Lower leg skin (tissue), 4 donors: ENCODE results near the gene GLOD4. TPM values are rescaled to one million over a fixed set of nuclear protein-coding genes. Genes with fewer than 3 reads are reported as not detected.
A peak's percentile ranks its signal among the peaks of the same experiment; 100 is the strongest.
"Not testable (repeated sequence)": the region's sequence is repeated elsewhere in the genome, so short reads cannot be mapped to it uniquely, and the experiment has no call there.

Experiments
- DNase-seq, 2 donors: peaks; one replicate each; pipeline ENCODE4 v3.0.0-alpha.2; 2019; ENCODE audit warnings: low spot score in 2 of 2
- H3K4me3 ChIP-seq: fragments of 200-600 bp; sonication (generic); 2 replicates; pipeline ENCODE4 v1.5.1; 2017; ENCODE audit warnings: mild to moderate bottlenecking, low read depth; ENCODE audit not compliant: poor library complexity, severe bottlenecking
- CTCF ChIP-seq, 3 donors: fragments of 450-650 bp; IDR thresholded peaks; one replicate each; pipeline ENCODE4 v1.5.1; 2016; ENCODE audit warnings: antibody characterized with exemption in 3 of 3, mild to moderate bottlenecking in 3 of 3, moderate library complexity in 2 of 3
- POLR2A ChIP-seq, 2 donors: fragments of 450-650 bp; IDR thresholded peaks; one replicate each; pipeline ENCODE4 v1.6.1; 2016 to 2017; ENCODE audit warnings: antibody characterized with exemption in 2 of 2, mild to moderate bottlenecking in 1 of 2, moderate library complexity in 1 of 2
- WGBS, 2 donors: methylation state at CpG; one replicate each; pipeline ENCODE4 v1.1.5; 2018; 5-methylcytosine and 5-hydroxymethylcytosine counted together
- intact Hi-C: fragments of 100-400 bp; cut with DNase I; formaldehyde crosslinking; loops from one replicate; pipeline ENCODE4 v1.15.0; 2023; ENCODE audit warnings: low total_unique reads
- total RNA-seq, 4 donors: library from RNA; depleted of rRNA; stranded (reverse); fragments of >200 nt; gene quantifications; one replicate each; pipeline ENCODE4 v1.1.0, GENCODE V29; 2016

GLOD4 gene
- total RNA-seq, 4 donors from 2014 or later: 69.7 to 99.5 (median 84.0) TPM

GRCh38 chr17:773467-774312, 8.4 kb downstream of the GLOD4 start:
- H3K4me3 ChIP-seq: no peak overlapping the region
- peak in 1 of 2 donors; percentile 40 for DNase-seq
- 79 to 82% methylated on average over 14 of the region's 14 CpGs for WGBS, 2 donors
- TF ChIP-seq CTCF (IDR thresholded peaks at IDR 0.05) (no peak), POLR2A (IDR thresholded peaks at IDR 0.05) (no peak)
- intact Hi-C loops: no loop called here

DNA sequence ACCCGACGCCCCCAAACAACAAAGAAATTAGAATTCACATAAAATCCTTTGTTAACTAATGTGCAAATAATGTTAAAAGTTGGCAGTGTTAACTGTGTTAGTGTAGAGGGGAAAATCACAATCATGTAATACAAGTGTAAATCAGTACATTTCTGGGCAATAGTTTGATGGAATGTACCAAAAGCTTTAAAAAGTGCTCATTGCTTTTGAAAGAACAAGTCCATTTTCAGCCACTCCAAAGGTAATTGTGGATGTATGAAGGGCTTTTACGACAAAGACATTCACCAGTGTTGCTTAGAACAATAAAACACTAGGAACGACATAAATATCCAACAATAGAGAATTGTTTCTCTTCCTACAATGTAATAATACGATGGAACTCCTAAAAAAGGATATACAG, 9.1 kb downstream of the GLOD4 start:
- WGBS, 2 donors: 81 to 85% methylated on average over 5 of the region's 5 CpGs
- intact Hi-C loops: no loop called here
- DNase-seq: no peak
- no peak for TF ChIP-seq POLR2A (IDR thresholded peaks at IDR 0.05)
- no peak for TF ChIP-seq CTCF (IDR thresholded peaks at IDR 0.05)
- H3K4me3 ChIP-seq: no peak overlapping the region

DNA sequence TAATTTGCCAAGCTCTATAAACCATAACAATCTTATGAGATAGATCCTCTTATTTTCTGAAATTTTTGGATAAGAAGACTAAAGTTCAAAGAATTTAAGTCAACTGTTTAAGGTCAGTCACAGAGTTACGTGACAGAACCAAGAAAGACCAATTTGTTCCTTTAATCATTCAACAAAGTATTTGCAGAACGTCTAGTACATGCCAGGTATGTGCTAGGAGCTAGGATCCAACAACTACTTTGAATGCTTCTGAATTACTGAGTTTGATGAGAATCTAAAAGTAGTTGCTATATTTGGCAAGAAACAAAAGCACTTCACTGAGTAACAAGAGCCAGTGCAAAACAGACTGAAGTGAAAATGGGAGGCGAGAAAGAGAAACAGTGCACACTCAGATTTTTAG, 15.0 kb downstream of the GLOD4 start:
- no peak overlapping the region for H3K4me3 ChIP-seq
- DNase-seq: no peak
- WGBS, 2 donors: 76 to 79% methylated on average over 3 of the region's 3 CpGs
- intact Hi-C loops: no loop called here
- TF ChIP-seq CTCF (IDR thresholded peaks at IDR 0.05) (no peak), POLR2A (IDR thresholded peaks at IDR 0.05) (no peak)

DNA sequence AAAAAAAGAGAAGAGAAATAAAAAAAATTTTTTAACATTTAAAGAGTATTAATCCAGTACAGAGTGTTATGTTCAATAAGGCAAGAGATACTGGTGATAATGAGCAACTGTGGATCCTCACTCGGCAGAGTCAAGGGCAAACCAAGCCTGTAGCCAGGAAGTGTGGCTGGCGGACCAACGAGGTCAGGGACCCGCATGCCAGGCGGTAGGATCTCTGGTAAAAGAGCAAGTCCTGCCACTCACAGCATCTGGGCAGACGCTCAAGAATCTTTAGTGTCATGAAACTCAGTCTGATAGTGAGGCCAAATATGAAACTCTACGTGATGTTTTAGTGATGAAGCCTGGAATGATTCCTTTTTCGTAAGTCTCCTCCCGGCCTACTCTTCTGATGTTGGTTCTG, 21.7 kb downstream of the GLOD4 start:
- TF ChIP-seq POLR2A (IDR thresholded peaks at IDR 0.05) (no peak), CTCF (IDR thresholded peaks at IDR 0.05) (no peak)
- DNase-seq: peak in 1 of 2 donors; percentile 64
- 81 to 88% methylated on average over 9 of the region's 9 CpGs for WGBS, 2 donors
- H3K4me3 ChIP-seq: no peak overlapping the region
- intact Hi-C loops: no loop called here

GRCh38 chr17:759964-760363, 22.1 kb downstream of the GLOD4 start:
- TF ChIP-seq POLR2A (IDR thresholded peaks at IDR 0.05) (no peak), CTCF (IDR thresholded peaks at IDR 0.05) (no peak)
- H3K4me3 ChIP-seq: no peak overlapping the region
- intact Hi-C loops: no loop called here
- WGBS, 2 donors: 92 to 93% methylated on average over 5 of the region's 5 CpGs
- no peak for DNase-seq

GRCh38 chr17:756010-756567, 26.0 kb downstream of the GLOD4 start:
- H3K4me3 ChIP-seq, intact Hi-C loops, DNase-seq: not testable (repeated sequence)
- 48 to 57% methylated on average over 15 of the region's 15 CpGs for WGBS, 2 donors

GRCh38 chr17:755319-755961, 26.6 kb downstream of the GLOD4 start:
- intact Hi-C loops, H3K4me3 ChIP-seq, DNase-seq: not testable (repeated sequence)
- WGBS, 2 donors: 89 to 95% methylated on average over 9 of the region's 9 CpGs
